Hippocampal formation (tissue), 2 donors: Measurements from ENCODE around the gene KRTAP2-4.
"Not testable (repeated sequence)": the region's sequence is repeated elsewhere in the genome, so short reads cannot be mapped to it uniquely, and the experiment has no call there.

Experiments used
- DNase-seq, 2 donors: peaks; one replicate each; lab custom pipeline; 2025; lab: John Stamatoyannopoulos, UW

KRTAP2-4 gene, protein sequence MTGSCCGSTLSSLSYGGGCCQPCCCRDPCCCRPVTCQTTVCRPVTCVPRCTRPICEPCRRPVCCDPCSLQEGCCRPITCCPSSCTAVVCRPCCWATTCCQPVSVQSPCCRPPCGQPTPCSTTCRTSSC

GRCh38 chr17:41065829-41066624, at the start of gene KRTAP2-4:
Gene KRTAP2-4 (minus strand): TSS chr17:41065879. CDS start chr17:41065845, 34 bp downstream.
- DNase-seq = no peak

DNA sequence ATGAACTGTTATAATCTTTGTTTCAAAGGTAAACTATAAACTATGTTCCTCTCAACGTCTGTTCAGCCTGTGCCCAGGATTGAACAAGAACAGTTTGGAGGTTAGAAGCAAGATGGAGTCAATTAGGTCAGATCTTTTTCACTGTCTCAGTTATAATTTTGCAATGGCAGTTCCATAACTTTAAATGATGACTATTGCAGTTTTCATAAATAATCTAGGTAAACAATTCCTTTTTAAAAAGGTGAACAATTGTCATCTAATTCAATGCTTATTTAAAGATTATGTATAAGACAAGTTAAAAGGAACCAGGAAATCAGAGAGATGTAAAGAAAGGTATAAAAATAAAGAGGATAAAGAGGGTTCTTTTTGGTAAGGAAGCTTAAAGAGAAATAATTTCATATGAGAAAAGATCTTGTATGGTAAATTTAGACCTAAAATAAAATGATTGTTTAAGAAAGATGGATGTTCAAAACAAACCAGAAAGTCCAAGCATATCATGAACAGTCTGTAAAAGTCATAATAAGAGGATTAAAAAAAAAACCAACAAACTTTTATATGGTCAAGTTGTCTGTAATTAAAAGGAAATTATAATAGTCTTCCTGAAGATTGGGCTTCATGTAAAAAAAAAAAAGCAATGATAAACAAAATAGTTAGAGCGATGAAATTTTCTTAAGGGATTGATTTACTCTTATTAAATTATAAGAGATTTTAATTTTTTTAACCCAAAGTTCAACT, 45.6 kb upstream of the KRTAP2-4 start:
- no peak for DNase-seq

DNA sequence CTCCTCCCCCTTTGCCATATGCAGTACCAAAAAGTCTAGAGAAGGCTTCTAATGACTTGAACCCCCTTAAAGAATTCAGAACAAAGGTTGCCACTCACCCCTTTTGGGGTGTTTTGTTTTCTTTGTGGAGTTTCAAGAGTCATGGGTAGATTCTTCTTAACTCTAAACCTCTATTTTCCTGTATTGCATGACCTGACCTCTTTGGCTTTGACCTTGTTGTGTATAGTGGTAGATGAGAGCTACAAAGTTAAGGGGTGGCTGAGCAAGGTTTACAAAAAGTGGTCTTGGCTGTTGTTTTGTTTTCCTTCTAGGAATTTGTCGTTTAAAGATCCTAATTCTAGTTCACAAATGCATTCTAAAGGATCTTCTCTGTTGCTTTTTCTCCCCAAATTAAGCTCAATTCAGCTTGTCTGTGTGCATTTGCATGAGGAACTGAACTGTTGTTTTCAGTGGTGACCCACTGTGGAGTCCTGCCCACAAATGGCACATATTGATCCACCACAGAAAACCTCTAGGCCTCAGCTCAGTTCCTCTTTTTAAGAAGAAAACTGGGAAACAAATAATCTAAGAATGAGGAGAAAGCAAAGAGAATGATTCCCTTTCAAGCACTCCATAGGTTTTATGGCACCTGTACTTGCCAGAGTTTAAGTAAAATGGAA, 43.2 kb upstream of the KRTAP2-4 start:
- DNase-seq = not testable (repeated sequence)

- DNase-seq = no peak
Measured at GRCh38 chr17:41107941-41108450, 42.3 kb upstream of the KRTAP2-4 start.

- DNase-seq = not testable (repeated sequence)
Measured at GRCh38 chr17:41105347-41105746, 39.7 kb upstream of the KRTAP2-4 start, which contains the start of gene KRTAP4-9. Gene KRTAP4-9 (plus strand): TSS chr17:41105389. CDS start chr17:41105389, 0 bp downstream.

GRCh38 chr17:41104386-41105038, 38.8 kb upstream of the KRTAP2-4 start:
- DNase-seq = not testable (repeated sequence)

GRCh38 chr17:41103896-41104295, 38.2 kb upstream of the KRTAP2-4 start:
- DNase-seq = no peak

DNA sequence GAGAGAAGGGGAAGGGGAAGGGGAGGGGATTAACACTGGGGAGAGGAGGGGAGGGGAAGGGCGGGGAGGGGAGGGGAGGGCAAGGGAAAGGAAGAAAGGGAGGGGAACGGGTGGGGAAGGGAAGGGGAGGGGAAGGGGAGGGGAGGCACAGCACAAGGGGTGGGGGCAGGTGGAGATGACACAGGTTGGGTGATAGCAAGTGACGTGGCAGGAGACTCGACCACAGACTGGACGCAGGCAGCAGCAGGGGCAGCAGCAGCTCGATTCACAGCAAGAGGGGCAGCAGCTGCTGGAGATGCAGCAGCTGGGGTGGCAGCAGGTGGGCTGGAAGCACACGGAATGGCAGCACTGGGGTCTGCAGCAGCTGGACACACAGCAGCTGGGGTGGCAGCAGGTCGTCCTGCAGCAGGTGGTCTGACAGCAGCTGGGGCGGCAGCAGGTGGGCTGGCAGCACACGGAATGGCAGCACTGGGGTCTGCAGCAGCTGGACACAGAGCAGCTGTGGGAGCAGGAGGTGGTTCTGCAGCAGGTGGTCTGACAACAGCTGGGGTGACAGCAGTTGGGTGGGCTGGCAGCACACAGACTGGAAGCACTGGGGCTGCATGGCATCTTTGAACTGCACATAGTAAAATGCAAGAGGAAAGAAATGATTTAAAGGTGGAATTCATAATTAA, 36.0 kb upstream of the KRTAP2-4 start, which contains the start of gene KRTAP4-16:
Gene KRTAP4-16 (minus strand): TSS at position 624 of the 674 bp plus-strand sequence. CDS start 0 bp downstream, at position 624.
- DNase-seq = no peak

DNA sequence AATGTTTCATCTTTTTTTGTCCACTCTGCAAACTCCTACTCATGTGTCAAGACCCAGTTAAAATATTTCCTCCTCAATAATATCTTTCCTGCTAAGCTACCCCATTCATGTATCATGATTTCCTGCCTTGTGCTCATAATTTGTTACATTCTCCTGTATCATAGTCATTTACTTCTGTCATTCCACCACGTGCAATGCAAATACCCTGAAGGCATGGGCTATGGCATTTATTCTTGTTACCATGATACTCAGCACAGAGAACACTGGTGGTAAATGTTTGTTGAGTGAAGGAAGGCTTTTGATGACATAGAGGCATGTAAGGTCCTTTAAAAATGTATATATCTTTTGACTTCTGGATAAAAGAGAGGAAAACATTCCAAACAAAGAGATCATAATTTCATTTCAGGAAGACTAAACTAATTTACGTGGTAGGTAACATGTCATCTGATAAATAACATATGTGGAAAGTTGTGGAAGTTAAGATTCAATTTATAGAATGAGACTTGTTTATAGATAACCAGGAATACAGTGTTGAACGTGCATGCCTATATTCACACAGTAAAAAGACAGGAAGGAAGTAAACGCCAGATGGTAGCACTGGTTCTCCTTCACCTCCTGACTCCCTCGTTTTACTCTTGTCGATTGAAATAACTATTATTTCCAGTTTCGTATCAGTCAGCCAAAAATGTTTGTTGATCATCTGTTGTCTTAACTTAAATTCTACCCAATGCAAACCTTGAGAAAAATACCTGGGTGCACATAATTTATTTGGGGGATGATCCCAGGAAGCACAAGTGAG, 34.2 kb upstream of the KRTAP2-4 start:
- DNase-seq = not testable (repeated sequence)

DNA sequence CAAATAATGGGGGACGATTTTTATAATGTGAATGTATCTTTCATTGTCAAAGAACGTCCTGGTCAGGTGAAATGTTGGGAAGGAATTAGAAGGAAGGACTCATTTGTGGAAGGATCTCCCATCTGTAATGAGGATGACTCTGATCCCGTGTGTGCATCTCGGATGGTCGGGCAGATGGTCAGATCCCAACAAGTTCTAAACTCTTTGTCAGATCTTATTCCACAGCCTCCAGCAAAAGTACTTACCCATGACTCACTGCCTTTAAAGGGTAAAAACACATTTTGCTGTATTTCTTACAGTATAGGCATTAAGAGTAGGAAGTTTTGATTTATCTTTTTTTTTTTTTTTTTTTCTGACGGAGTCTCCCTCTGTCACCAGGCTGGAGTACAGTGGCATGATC, 32.8 kb upstream of the KRTAP2-4 start:
- no peak for DNase-seq

DNA sequence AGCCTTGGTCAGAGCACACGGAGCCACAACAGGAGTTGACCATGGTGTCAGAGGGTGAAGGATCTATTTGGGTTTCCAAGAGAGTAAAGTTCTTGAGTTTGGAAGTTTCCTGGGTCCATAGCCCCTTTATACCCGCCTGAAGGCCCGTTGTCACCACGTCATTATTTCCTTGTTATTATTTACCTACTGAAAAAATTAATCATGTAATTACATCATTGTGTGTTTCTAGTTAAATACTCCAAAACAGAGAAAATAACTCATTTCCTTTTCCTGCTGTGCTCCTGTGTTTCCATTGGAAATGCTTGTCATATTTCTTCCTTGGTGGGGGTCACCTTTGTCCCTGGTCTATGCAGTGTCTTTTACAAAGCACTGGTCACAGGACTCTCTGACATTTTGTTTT, 32.4 kb upstream of the KRTAP2-4 start, which contains the start of gene KRTAP4-8:
Gene KRTAP4-8 (minus strand): TSS at position 101 of the 400 bp plus-strand sequence. CDS start 58 bp downstream, at position 43.
- no peak for DNase-seq

GRCh38 chr17:41096055-41096454, 30.4 kb upstream of the KRTAP2-4 start:
- DNase-seq = no peak

DNA sequence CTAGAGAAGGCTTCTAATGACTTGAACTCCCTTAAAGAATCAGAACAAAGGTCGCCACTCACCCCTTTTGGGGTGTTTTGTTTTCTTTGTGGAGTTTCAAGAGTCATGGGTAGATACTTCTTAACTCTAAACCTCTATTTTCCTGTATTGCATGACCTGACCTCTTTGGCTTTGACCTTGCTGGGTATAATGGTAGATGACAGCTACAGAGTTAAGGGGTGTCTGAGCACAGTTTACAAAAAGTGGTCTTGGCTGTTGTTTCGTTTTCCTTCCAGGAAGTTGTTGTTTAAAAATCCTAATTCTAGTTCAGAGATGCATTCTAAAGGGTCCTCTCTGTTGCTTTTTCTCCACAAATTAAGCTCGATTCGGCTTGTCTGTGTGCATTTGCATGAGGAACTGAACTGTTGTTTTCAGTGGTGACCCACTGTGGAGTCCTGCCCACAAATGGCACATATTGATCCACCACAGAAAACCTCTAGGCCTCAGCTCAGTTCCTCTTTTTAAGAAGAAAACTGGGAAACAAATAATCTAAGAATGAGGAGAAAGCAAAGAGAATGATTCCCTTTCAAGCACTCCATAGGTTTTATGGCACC, 23.2 kb upstream of the KRTAP2-4 start:
- not testable (repeated sequence) for DNase-seq

DNA sequence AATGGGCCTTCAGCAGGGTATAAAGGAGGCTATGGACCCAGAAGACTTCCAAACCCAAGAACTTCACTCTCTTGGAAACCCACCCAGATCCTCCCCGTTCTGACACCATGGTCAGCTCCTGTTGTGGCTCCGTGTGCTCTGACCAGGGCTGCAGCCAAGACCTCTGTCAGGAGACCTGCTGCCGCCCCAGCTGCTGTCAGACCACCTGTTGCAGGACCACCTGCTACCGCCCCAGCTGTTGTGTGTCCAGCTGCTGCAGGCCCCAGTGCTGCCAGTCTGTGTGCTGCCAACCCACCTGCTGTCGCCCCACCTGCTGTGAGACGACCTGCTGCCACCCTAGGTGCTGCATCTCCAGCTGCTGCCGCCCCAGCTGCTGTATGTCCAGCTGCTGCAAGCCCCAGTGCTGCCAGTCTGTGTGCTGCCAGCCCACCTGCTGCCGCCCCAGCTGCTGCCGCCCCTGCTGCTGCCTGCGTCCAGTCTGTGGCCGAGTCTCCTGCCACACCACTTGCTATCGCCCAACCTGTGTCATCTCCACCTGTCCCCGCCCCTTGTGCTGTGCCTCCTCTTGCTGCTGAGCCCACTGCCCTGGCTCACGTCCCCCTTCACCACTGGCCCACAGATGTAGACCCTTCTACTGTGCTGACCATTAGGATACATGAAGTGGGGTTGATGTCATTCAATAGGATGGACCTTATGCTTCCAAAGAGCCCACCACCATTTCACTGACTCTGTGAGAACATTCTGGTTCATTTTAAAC, 18.6 kb upstream of the KRTAP2-4 start, which contains the start of gene KRTAP4-7:
Gene KRTAP4-7 (plus strand): TSS at position 51 of the 757 bp plus-strand sequence. CDS start 57 bp downstream, at position 108.
- DNase-seq = not testable (repeated sequence)

- DNase-seq = not testable (repeated sequence)
Measured at GRCh38 chr17:41083427-41083826, 17.7 kb upstream of the KRTAP2-4 start.

DNA sequence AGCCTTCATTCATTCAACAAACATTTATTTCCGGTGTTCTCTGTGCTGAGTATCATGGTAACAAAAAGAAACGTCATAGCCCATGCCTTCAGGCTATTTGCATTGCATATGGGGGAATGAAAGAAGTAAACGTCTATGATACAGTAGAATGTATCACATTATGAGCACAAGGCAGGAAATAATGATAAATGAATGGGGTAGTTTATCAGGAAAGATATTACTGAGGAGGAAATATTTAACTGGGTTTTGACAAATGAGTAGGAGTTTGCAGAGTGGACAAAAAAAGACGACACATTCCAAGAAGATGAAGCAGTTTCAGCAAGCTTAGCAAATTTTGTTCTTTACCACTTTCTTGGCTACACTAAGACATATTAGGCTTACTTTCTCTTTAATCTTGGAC, 16.9 kb upstream of the KRTAP2-4 start:
- DNase-seq = no peak

- DNase-seq = no peak
Measured at GRCh38 chr17:41076788-41077187, 11.1 kb upstream of the KRTAP2-4 start.

- no peak for DNase-seq
Measured at GRCh38 chr17:41073676-41074075, 8.0 kb upstream of the KRTAP2-4 start.
